ENCODE results near the gene SMIM23.
"Not testable (repeated sequence)": the region's sequence is repeated elsewhere in the genome, so short reads cannot be mapped to it uniquely, and the experiment has no call there.

SMIM23 gene

GRCh38 chr5:171773106-171773505 lies 12.5 kb upstream of the SMIM23 start:
- H3K36me3 ChIP-seq (ENCODE audit: control insufficient read depth, insufficient read depth, low read length) = no peaks in the 10 kb centered on the region
- peaks cover under 1% of the 10 kb centered on the region; the same call in 1 of the 2 replicates for H3K9me3 ChIP-seq (ENCODE audit: control insufficient read depth, insufficient read depth, low read depth, low read length)
- no peak overlapping the region for H3K9ac ChIP-seq (ENCODE audit: low read length)
- no peaks in the 10 kb centered on the region for H3K27me3 ChIP-seq (ENCODE audit: control insufficient read depth, insufficient read depth, low read length)
- no peak overlapping the region for H3K27ac ChIP-seq (ENCODE audit: low read depth, low read length)
- no peak overlapping the region for H3K4me3 ChIP-seq (ENCODE audit: low read depth, low read length)
- peaks cover 4% of the 10 kb centered on the region for H3K4me1 ChIP-seq (ENCODE audit: control insufficient read depth, insufficient read depth, low read length)

GRCh38 chr5:171774418-171774817 lies 11.2 kb upstream of the SMIM23 start:
- no peak overlapping the region for H3K27ac ChIP-seq (ENCODE audit: low read depth, low read length)
- H3K27me3 ChIP-seq (ENCODE audit: control insufficient read depth, insufficient read depth, low read length) = no peaks in the 10 kb centered on the region

DNA sequence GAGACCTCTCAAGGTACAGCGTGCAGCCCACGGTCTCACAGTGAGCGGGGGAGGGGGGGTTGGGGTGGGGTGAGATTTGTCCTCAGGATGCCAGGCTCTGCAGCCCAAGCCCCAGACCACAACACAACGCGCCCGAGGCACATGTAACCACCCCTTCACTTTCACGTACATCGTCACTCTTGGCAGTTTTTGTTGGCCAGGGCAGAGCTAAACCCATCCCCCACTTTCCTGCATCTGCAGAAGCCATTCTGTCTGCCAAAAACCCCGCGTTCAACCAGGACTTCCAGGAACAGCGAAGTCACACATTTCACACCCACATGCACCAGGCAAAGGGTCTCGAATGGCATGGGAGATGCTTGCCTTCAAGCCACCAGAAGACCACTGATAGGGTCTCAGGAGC lies 9.4 kb upstream of the SMIM23 start:
- no peaks in the 10 kb centered on the region for H3K36me3 ChIP-seq (ENCODE audit: control insufficient read depth, insufficient read depth, low read length)
- no peaks in the 10 kb centered on the region for H3K4me1 ChIP-seq (ENCODE audit: control insufficient read depth, insufficient read depth, low read length)
- H3K9me3 ChIP-seq (ENCODE audit: control insufficient read depth, insufficient read depth, low read depth, low read length) = peaks cover 2% of the 10 kb centered on the region; the same call in 1 of the 2 replicates
- H3K27me3 ChIP-seq (ENCODE audit: control insufficient read depth, insufficient read depth, low read length) = no peaks in the 10 kb centered on the region
- H3K4me3 ChIP-seq (ENCODE audit: low read depth, low read length) = no peak overlapping the region
- H3K27ac ChIP-seq (ENCODE audit: low read depth, low read length) = no peak overlapping the region
- no peak overlapping the region for H3K9ac ChIP-seq (ENCODE audit: low read length)

More at GRCh38 chr5:171774418-171774817, 11.2 kb upstream of the SMIM23 start:
- Histone ChIP-seq H3K4me1 (ENCODE audit: control insufficient read depth, insufficient read depth, low read length) (peaks cover 4% of the 10 kb centered on the region), H3K9me3 (ENCODE audit: control insufficient read depth, insufficient read depth, low read depth, low read length) (peaks cover 2% of the 10 kb centered on the region; the same call in 1 of the 2 replicates), H3K9ac (ENCODE audit: low read length) (no peak overlapping the region), H3K36me3 (ENCODE audit: control insufficient read depth, insufficient read depth, low read length) (no peaks in the 10 kb centered on the region), H3K4me3 (ENCODE audit: low read depth, low read length) (no peak overlapping the region)

- Histone ChIP-seq H3K9ac (ENCODE audit: low read length) (no peak overlapping the region), H3K27me3 (ENCODE audit: control insufficient read depth, insufficient read depth, low read length) (no peaks in the 10 kb centered on the region), H3K4me1 (ENCODE audit: control insufficient read depth, insufficient read depth, low read length) (no peaks in the 10 kb centered on the region), H3K4me3 (ENCODE audit: low read depth, low read length) (no peak overlapping the region), H3K27ac (ENCODE audit: low read depth, low read length) (no peak overlapping the region), H3K36me3 (ENCODE audit: control insufficient read depth, insufficient read depth, low read length) (no peaks in the 10 kb centered on the region), H3K9me3 (ENCODE audit: control insufficient read depth, insufficient read depth, low read depth, low read length) (peaks cover 5% of the 10 kb centered on the region; the same call in 1 of the 2 replicates)
Observed at GRCh38 chr5:171776770-171777759, 8.6 kb upstream of the SMIM23 start.

DNA sequence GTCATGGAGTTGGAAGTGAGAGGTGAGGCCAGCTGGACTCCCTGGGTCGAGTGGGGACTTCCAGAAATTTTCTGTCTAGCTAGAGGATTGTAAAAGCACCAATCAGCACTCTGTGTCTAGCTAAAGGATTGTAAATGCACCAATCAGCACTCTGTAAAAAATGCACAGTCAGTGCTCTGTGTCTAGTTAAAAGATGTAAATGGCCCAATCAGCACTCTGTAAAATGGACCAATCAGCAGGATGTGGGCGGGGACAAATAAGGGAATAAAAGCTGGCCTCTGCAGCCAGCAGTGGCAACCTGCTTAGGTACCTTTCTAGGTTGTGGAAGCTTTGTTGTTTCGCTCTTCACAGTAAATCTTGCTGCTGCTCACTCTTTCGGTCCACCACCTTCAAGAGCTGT lies 3.9 kb upstream of the SMIM23 start:
- not testable (repeated sequence) for H3K27ac ChIP-seq (ENCODE audit: low read depth, low read length); H3K4me1 ChIP-seq (ENCODE audit: control insufficient read depth, insufficient read depth, low read length); H3K27me3 ChIP-seq (ENCODE audit: control insufficient read depth, insufficient read depth, low read length); H3K36me3 ChIP-seq (ENCODE audit: control insufficient read depth, insufficient read depth, low read length); H3K4me3 ChIP-seq (ENCODE audit: low read depth, low read length); H3K9me3 ChIP-seq (ENCODE audit: control insufficient read depth, insufficient read depth, low read depth, low read length); H3K9ac ChIP-seq (ENCODE audit: low read length)

GRCh38 chr5:171782332-171782966 lies 3.2 kb upstream of the SMIM23 start:
- no peaks in the 10 kb centered on the region for H3K27me3 ChIP-seq (ENCODE audit: control insufficient read depth, insufficient read depth, low read length)
- no peak overlapping the region for H3K4me3 ChIP-seq (ENCODE audit: low read depth, low read length)
- no peak overlapping the region for H3K9ac ChIP-seq (ENCODE audit: low read length)
- H3K36me3 ChIP-seq (ENCODE audit: control insufficient read depth, insufficient read depth, low read length) = no peaks in the 10 kb centered on the region
- H3K4me1 ChIP-seq (ENCODE audit: control insufficient read depth, insufficient read depth, low read length) = no peaks in the 10 kb centered on the region
- H3K9me3 ChIP-seq (ENCODE audit: control insufficient read depth, insufficient read depth, low read depth, low read length) = peaks cover 8% of the 10 kb centered on the region; the same call in 1 of the 2 replicates
- no peak overlapping the region for H3K27ac ChIP-seq (ENCODE audit: low read depth, low read length)

GRCh38 chr5:171783051-171783450 lies 2.6 kb upstream of the SMIM23 start:
- Histone ChIP-seq H3K27ac (ENCODE audit: low read depth, low read length) (no peak overlapping the region), H3K36me3 (ENCODE audit: control insufficient read depth, insufficient read depth, low read length) (no peaks in the 10 kb centered on the region), H3K4me1 (ENCODE audit: control insufficient read depth, insufficient read depth, low read length) (no peaks in the 10 kb centered on the region), H3K27me3 (ENCODE audit: control insufficient read depth, insufficient read depth, low read length) (no peaks in the 10 kb centered on the region), H3K9me3 (ENCODE audit: control insufficient read depth, insufficient read depth, low read depth, low read length) (peaks cover 8% of the 10 kb centered on the region; the same call in 1 of the 2 replicates), H3K4me3 (ENCODE audit: low read depth, low read length) (no peak overlapping the region), H3K9ac (ENCODE audit: low read length) (no peak overlapping the region)

DNA sequence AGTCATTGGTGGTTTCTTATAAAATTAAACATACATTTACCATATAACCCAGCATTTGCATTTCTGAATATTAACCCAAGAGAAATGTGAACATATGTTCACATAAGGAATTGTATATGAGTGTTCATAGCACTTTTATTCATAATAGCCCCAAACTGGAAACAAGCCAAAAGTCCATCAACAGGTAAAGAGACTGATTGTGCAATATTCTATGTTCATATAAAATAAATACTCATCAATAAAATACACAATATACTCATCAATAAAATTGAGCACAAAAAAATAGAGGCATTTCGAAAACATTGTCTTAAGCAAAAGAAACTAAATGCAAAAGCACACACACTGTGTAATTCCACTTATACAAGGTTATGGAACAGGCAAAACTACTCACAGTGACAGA lies 3.7 kb downstream of the SMIM23 start:
- Histone ChIP-seq H3K36me3 (ENCODE audit: control insufficient read depth, insufficient read depth, low read length) (no peaks in the 10 kb centered on the region), H3K27me3 (ENCODE audit: control insufficient read depth, insufficient read depth, low read length) (no peaks in the 10 kb centered on the region; the same call in 1 of the 2 replicates), H3K9me3 (ENCODE audit: control insufficient read depth, insufficient read depth, low read depth, low read length) (no peaks in the 10 kb centered on the region), H3K4me3 (ENCODE audit: low read depth, low read length) (no peak overlapping the region), H3K4me1 (ENCODE audit: control insufficient read depth, insufficient read depth, low read length) (no peaks in the 10 kb centered on the region), H3K27ac (ENCODE audit: low read depth, low read length) (no peak overlapping the region), H3K9ac (ENCODE audit: low read length) (no peak overlapping the region)

DNA sequence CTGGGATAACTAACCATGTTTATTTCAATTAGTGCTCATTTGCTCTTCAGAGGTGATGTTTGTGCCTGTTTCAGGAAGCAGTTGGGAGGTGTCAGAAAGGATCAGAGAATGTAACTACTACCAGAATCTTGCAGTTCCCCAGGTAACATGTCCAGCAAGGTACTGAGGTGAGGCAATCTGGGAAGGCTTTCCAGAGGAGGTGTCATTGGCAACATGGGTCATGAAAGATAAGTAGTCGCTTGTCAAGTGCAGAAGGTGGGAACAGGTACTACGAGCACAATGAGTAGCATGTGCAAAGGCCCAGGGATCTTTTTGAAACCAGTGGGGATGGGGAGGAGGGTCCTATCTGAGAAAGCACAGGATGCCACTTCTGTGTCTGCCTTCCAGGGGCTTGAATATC lies 4.8 kb downstream of the SMIM23 start:
- Histone ChIP-seq H3K27ac (ENCODE audit: low read depth, low read length) (no peak overlapping the region), H3K4me3 (ENCODE audit: low read depth, low read length) (no peak overlapping the region), H3K27me3 (ENCODE audit: control insufficient read depth, insufficient read depth, low read length) (no peaks in the 10 kb centered on the region; the same call in 1 of the 2 replicates), H3K36me3 (ENCODE audit: control insufficient read depth, insufficient read depth, low read length) (no peaks in the 10 kb centered on the region), H3K9me3 (ENCODE audit: control insufficient read depth, insufficient read depth, low read depth, low read length) (no peaks in the 10 kb centered on the region), H3K9ac (ENCODE audit: low read length) (no peak overlapping the region), H3K4me1 (ENCODE audit: control insufficient read depth, insufficient read depth, low read length) (no peaks in the 10 kb centered on the region)

GRCh38 chr5:171794470-171794960 lies 8.9 kb downstream of the SMIM23 start:
- H3K36me3 ChIP-seq (ENCODE audit: control insufficient read depth, insufficient read depth, low read length) = no peaks in the 10 kb centered on the region
- no peak overlapping the region for H3K4me3 ChIP-seq (ENCODE audit: low read depth, low read length)

GRCh38 chr5:171795381-171795780 lies 9.8 kb downstream of the SMIM23 start:
- Histone ChIP-seq H3K36me3 (ENCODE audit: control insufficient read depth, insufficient read depth, low read length) (no peaks in the 10 kb centered on the region), H3K27me3 (ENCODE audit: control insufficient read depth, insufficient read depth, low read length) (no peaks in the 10 kb centered on the region), H3K9ac (ENCODE audit: low read length) (no peak overlapping the region), H3K9me3 (ENCODE audit: control insufficient read depth, insufficient read depth, low read depth, low read length) (no peaks in the 10 kb centered on the region), H3K4me3 (ENCODE audit: low read depth, low read length) (no peak overlapping the region), H3K27ac (ENCODE audit: low read depth, low read length) (no peak overlapping the region), H3K4me1 (ENCODE audit: control insufficient read depth, insufficient read depth, low read length) (no peaks in the 10 kb centered on the region)

More at GRCh38 chr5:171794470-171794960, 8.9 kb downstream of the SMIM23 start:
- no peak overlapping the region for H3K27ac ChIP-seq (ENCODE audit: low read depth, low read length)
- H3K9me3 ChIP-seq (ENCODE audit: control insufficient read depth, insufficient read depth, low read depth, low read length) = no peaks in the 10 kb centered on the region
- H3K9ac ChIP-seq (ENCODE audit: low read length) = no peak overlapping the region
- H3K27me3 ChIP-seq (ENCODE audit: control insufficient read depth, insufficient read depth, low read length) = no peaks in the 10 kb centered on the region; the same call in 1 of the 2 replicates
- no peaks in the 10 kb centered on the region for H3K4me1 ChIP-seq (ENCODE audit: control insufficient read depth, insufficient read depth, low read length)

All from HUES6 (cell line).